GM03348 (cell line): ENCODE measurements around the gene SIVA1.
"Not testable (repeated sequence)": the region's sequence is repeated elsewhere in the genome, so short reads cannot be mapped to it uniquely, and the experiment has no call there.

ENCODE experiments used
- DNase-seq: peaks from one replicate; pipeline ENCODE4 v3.0.0; 2012; ENCODE audit warnings: low spot score

Gene SIVA1

DNA sequence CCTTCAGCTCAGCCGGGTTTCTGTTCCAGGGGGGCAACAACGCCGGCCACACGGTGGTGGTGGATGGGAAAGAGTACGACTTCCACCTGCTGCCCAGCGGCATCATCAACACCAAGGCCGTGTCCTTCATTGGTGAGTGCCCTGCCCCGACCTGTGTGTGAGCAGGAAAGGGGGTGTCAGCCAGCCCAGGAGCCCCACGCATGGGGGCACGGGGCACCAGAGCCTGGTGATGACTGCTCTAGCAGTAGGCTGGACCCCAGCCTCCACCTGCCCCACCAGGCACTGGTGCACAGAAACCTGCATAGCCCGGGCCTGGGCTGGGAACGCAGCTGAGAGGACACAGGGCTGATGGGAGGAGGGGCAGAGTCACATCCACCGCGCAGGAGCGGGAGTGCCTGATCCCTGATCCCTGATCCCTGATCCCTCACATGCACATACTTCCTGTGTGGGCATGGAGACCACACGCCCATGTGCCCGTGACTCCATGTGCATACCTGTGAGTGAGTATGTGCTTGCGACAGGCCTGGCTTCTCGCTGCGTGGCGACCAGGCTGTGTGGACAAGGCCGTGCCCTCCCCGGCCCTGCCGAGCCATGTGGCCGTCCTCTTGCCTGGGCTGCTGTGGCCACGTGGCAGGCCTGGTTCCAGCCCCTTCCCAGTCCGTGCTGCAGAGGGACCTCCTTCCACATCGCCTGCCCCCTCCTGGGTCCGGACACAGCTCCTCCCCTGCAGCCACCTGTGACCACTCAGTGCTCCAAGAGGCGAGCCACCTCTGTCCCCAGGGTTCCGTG lies 17.8 kb upstream of the SIVA1 start:
- DNase-seq, result no peak

DNA sequence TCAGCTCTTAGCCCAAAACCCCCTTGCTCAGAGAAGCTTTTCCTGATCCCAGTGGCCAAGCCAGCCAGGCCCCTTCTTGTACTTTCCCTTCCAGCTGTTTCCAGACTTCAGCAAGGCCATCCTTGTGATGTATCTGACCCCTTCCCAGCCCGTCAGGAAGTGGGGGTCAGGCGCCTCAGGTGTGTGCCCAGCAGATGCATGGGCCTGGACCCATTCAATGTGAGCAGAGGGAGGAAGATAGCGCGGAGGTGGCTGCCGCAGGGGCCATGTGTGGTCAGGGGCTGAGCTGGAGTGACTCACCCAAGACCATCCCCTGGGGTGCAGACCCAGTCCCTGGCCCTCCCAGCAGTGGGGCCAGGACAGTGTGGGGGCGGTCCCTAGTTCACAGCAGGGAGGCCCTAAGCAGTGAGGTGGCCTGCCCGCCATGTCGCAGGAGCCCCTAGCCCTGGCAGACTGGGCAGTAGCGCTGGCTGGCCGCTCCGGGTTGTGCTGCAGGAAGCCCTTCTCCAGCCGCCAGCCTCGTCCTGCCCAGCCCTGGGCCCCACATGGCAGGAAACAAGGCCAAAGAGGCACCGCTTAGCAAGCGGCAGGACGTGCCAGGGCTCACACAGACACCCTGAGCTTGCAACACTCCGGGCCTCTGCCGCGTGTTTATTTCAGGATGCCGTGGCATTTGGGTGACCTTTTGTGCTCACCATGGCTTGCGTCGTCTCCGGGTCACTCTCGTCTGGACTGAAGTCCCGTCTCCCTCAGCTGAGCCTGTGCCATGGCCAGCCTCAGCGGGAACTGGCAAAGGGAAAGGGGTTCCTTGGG lies 16.9 kb upstream of the SIVA1 start:
- peak; percentile 88 for DNase-seq

DNA sequence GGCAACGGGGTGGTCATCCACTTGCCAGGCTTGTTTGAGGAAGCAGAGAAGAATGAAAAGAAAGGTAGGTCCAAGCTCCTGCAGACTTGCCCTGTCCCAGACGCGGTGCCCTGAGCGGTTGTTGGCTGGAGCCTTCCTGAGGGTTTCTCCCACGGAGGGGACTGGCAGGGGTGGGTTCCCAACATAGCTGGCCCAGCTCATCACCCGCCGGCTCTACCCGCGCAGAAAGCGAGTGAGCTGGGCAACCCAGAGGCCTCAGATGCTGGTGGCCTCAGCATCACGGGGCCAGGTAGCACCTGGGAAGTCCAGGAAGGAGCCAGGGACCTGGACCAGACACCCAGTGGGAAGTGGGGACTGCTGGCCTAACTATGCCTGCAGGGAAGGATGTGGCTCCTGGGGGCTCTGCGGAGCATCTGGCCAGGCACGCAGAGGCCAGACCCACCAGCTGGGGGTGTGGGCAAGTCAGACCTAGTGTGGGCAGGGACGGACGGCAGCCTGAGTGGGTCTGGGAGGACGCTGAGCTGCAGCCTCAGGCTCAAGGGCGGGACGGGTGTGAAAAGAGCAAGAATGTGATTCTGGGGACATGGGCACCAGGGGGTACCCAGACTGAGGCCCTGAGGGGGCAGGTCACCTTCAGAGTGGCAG lies 14.4 kb upstream of the SIVA1 start:
- DNase-seq, result no peak

DNA sequence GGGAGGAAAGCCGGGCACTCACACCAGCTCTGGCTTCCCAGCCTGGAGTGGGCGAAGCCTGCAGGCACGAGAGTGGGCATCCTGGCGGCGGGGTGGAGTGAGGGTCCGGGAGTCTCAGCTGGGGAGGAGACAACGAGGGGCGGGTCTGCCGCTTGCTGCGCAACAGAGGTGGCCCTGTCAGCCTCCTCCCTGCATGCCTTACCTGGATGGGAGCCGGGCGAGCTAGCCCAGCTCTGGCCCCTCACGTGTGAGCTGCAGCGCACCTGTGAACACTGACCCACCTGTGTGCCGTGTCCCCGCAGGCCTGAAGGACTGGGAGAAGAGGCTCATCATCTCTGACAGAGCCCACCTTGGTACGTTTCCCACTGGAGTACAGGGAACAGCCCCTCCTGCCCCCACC lies 13.9 kb upstream of the SIVA1 start:
- no peak for DNase-seq

DNA sequence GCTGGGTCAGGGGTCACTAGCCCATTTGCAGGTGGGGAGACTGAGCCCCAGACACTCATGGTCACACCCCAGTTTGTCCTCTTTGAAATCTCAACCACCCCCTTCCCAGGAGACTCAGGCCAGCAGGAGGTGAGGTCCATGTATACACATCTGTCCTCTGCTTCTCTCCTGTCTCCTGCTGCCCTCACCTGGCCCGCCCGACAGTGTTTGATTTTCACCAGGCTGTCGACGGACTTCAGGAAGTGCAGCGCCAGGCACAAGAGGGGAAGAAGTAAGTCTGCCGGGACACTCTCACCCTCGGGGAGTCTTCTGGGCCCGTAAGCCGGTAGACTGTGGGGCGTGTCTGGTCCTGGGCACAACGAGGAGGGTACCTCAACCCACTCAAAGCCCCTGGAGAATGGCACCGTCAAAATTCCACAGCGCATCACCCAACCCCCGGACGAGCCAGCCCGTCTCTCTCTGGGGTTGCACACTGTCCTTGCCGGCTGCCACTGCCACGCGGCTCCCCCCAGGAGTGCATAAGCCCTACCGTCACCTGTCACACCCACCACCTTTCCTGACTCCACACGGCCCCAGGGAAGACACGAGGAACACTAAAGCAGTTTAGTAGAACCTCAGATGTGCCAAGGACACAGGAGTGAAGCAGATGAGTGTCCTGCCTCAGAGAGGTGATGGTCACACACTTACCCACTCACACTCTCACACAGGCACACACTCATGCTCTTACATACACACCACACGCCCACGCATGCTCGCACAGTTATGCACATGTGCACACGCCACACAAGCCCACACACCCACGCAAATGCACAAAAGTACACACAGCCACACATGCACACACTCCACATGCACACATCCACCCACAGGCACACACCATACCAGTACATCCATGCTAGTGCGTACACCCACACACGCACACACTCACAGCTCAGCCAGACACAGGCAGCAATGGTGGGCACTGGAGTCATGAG lies 13.1 kb upstream of the SIVA1 start:
- DNase-seq, result no peak

DNA sequence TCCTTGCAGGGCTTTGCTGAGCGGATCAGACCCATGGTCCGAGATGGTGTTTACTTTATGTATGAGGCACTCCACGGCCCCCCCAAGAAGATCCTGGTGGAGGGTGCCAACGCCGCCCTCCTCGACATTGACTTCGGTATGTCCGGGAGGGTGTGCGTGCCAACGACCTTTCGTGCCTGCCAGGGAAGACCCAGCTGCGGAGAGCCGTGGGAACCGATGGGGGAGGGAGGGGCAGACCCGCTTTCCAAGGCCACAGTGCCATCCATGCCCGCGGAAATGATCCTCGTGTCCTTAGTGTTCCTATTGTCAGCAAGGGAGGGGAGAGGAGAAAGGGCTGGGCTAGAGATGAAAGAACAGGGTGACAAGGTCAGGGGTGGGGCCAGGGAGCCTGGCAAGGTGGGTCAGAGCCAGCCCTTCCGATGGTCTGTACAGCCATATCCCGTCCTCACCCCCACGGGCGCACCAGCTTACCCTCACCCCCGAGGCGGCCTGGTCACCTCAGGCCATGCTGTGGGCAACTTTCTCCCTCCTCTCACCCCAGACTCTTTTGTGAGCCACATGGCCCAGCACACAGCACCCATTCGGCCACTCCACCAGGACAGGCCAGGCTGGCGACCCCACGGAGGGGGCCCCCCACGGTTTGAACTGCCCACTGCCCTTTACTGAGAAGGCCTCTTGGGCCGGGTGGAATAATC lies 11.7 kb upstream of the SIVA1 start:
- DNase-seq, result no peak

DNA sequence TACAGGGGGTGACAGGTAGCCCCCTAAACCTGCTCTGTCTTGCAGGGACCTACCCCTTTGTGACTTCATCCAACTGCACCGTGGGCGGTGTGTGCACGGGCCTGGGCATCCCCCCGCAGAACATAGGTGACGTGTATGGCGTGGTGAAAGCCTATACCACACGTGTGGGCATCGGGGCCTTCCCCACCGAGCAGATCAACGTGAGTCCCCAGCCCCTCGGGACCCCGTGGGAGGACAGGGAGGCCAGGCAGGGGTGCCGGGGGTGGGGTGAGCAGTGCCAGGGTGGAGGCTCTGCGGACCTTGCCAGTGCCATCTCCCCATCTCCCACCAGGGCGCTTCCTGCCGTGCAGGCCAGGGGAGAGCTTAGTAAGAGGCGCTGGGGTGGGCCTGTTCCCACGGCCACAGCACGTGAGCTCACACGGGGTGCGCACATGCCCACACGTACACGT lies 11.1 kb upstream of the SIVA1 start:
- DNase-seq, result no peak

DNA sequence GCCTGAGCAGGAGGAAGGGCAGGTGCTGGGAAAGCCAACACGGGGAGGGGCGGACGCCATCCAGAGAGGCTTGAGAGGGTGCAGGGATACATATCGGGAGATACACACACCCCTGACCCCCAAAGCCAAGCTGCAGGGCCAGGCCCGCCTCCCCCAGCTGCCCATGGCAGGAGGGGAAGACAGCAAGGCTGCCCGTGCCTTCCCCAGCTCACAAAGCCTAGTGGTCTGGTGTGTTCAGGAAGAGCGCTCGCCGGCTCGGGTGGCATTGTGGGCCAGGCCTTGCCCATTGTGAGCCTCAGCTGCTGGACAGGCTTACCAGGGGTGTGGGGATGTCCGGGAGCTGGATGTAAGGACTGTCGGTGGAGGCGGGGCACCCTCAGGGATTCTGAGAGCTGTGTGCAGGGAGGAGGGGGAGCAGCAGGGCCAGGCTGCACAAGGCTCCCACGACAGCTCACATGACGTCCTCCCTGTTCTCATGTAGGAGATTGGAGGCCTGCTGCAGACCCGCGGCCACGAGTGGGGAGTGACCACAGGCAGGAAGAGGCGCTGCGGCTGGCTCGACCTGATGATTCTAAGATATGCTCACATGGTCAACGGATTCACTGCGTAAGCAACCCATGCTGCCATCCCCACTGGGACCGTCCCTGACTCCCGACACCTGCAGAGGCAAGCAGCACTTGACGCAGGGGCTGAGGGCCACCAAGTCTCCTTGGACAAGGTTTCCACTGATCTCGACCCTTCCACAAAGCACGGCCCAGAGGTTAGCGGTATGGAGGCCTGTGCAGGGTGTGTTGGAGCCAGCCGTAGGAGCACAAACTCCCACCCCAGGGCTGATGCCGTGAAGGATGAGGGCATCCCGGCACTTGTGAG lies 10.1 kb upstream of the SIVA1 start:
- no peak for DNase-seq

DNA sequence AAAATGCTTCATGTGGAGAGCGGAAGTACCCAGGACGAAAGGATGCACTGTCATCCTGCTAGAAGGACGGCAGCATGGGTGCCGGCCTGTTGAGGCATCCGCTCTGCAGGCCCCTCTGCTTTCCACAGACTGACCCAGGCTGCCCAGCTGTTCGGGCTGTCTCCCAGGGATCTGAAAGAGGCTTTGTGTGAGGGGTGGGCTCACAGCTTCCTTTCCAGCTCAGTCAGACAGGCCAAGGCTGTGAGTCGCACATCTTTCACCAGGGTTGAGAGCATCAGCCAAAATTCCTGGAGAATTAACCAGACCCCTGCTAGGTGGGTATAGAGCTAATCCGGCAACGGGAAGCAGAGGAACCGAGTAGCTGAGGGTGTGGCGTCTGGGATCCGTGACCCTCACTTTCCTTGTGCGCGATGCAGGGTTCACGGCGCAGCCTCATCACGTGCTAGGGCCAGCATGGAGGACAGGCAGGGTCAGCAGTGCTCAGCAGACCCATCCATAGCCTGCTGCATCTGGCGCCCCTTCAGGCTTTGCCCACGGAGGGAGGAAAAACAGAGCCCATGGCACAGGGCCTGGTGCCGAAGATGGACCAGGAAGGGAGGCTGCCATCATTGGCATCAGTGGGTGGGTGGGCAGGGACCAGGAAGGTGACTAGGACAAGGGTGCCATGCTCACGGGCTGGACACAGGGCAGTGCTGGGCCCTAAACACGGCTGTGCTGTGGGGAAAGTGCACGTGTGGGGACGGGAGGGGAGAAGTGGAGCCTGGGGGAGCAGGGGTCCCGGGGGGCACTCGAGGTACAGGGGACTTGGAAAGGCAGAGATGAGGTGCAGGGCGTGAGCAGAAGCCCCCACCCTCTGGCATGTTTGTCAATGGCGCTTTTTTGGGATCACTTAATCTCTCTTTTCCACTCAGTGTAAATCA lies 9.2 kb upstream of the SIVA1 start:
- DNase-seq, result no peak

DNA sequence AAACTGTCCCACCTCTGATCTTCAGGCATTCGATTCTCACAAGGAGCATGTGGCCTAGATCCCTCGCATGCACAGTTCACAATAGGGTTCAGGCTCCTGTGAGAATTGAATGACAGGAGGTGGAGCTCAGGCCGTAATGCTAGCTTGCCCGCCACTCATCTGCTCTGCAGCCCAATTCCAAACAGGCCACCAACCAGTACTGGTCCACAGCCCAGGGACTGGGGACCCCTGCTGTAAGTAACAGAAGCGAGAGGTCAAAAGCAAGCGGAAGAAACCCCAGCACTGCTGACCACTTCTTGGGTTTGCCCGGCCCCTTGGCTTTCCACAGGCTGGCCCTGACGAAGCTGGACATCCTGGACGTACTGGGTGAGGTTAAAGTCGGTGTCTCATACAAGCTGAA lies 8.5 kb upstream of the SIVA1 start:
- no peak for DNase-seq

DNA sequence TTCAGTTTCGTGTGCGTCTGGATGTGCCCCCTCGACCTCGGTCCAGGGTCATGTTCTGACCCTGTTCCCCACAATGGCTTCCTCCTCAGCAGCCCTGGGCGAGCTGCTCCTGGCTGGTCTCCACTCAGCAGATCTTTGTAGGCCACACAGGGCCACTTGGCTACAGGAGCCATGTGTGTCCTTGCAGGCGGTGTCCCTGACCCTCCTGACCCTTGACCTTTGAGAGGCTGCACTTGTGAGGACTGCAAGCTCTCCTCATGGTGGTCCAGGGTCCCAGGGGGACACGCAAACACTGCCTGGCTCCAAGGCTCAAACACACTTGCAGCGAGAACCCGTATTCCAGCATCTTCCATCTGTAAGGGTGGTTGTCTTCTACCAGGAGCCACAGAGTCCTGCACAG lies 7.5 kb upstream of the SIVA1 start:
- DNase-seq, result no peak

DNA sequence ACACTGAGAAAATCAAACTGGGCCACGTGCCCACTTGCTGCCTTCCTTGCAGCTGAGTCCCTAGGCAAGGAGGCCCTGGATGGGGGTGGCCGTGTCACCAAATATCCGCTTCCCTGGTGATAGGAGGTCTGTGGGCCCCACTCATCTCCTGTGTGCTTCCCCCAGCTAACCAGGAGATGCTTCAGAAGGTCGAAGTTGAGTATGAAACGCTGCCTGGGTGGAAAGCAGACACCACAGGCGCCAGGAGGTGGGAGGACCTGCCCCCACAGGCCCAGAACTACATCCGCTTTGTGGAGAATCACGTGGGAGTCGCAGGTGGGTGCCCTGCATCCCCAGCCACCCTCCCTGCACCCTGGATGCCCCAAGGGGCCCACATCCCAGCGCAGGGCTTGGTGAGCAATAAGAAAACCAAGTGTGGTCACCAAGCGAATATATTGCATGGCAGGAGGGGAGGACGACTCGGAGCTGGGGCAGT lies 6.8 kb upstream of the SIVA1 start:
- no peak for DNase-seq

DNA sequence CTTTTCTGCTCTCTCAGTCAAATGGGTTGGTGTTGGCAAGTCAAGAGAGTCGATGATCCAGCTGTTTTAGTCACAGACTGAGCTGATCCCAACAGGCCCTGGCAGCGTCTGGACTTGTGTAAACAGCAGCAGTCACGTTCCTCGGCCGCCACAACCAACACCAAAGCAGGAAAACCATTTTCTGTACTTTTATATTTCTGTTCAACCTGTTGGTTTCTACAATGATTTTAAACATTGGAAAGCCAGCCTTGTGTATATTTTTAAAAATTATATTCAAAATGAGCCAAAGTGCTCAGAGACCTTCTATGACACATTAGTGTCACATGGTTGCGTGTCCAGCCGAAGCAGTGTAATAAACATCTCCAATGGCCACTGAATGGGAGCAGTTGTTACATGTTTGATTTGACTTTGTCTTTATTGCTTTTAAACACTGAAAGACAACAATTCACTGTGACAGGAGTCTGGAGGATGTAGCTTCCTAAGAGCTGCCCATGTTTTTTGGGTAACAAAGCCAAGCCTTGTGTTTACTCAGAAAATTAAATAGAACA lies 5.9 kb upstream of the SIVA1 start:
- DNase-seq, result peak; percentile 71

DNA sequence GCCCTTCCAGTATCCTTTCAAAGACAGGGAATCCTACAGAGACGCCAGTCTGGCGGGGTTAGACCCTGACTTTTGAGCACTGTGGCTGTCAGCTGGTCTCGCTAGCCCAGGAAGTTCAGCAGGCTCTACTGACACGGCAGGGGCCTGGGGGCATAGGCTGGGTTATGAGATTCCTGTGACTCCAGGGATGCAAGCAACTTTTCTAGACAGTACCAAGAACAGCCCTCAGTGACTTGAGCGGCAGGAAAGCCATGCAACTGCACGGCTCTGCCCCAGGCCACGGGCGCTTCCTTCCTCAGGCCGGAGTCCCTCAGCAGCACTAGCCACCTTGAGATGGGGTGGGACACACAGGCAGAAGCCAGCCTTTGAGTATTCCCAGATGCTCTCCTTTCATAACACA lies 5.1 kb upstream of the SIVA1 start:
- DNase-seq, result no peak

DNA sequence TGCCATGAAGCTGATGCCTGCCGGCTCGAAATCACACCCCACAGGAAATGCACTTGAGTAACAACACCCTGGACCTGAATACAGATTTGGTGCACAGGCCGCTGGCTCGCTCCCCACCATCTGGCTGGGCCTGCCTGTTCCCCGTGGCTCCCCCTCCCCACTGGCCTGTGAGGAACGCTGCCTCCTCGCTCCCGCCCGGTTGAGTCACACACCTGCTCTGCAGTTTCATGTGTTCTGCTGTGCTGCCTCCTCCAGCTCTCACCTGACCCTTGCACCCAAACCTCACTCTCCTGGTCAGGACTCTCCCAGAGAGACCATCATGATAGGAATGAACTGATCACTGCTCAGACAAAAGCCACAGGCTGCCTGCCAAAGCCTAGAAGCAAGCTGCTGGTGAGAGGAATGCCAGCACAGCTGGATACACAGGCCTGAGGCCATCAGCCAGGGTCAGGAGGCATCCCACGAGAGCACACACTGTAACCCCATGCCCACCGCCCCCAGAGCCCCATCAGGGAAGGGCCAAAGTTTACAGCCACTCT lies 3.8 kb upstream of the SIVA1 start:
- peak; percentile 62 for DNase-seq

DNA sequence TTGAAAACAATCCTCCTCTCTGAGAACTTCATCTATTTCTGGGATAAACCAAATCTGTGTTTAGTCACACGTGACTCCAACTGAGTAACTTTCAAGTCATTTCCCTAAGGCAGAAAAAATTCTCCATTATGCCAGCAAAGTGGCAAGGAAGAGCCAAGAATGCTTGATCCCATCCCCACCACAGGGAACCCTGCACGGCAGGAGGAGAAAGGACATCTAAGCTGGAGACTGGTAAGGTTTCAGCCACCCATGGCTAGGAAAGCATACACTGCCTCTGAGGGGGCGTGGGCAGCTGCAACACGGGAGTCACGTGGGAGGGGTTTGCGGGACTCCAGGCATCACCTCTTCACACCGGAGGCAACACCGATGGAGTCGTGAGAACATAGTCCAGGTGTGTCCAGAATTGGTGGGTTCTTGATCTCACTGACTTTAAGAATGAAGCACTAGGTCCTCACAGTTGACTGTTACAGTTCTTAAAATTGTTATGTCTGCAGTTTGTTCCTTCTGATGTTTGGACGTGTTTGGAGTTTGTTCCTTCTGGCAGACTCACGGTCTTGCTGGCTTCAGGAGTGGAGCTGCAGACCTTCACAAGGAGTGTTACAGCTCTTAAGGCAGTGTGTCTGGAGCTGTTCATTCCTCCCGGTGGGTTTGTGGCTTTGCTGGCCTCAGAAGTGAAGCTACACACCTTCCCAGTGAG lies 2.7 kb upstream of the SIVA1 start:
- peak; percentile 47 for DNase-seq

DNA sequence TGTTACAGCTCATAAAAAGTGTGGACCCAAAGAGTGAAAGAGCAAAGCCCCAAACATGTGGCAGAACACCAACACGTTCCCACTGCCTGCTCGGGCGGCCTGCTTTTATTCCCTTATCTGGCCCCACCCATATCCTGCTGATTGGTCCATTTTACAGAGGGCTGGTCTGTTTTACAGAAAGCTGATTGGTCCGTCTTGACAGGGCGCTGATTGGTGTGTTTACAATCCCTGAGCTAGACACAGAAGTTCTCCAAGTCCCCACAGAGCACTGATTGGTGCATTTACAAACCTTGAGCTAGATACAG lies 2.2 kb upstream of the SIVA1 start:
- DNase-seq, result not testable (repeated sequence)
